T-helper 1 cell treated with Interleukin-12 subunit alpha and Interleukin-12 subunit beta and Interleukin-4 antibody, amounts not matched to agents 30 ng/mL and 1 ng/mL, for 36 hours (primary cell): ENCODE results near the gene RFC2. TPM values are rescaled to one million over a fixed set of nuclear protein-coding genes. Genes with fewer than 3 reads are reported as not detected.
"Not testable (repeated sequence)": the region's sequence is repeated elsewhere in the genome, so short reads cannot be mapped to it uniquely, and the experiment has no call there.

ENCODE experiments used
- intact Hi-C: fragments of 100-400 bp; cut with micrococcal nuclease; formaldehyde crosslinking; loops from one replicate; pipeline ENCODE4 v1.15.1; 2024
- total RNA-seq: library from RNA; stranded (reverse); gene quantifications from 2 replicates; pipeline ENCODE4 v1.2.3, GENCODE V29; 2022

RFC2 gene
- total RNA-seq, 1 donor from 2014 or later: 51.7 TPM

DNA sequence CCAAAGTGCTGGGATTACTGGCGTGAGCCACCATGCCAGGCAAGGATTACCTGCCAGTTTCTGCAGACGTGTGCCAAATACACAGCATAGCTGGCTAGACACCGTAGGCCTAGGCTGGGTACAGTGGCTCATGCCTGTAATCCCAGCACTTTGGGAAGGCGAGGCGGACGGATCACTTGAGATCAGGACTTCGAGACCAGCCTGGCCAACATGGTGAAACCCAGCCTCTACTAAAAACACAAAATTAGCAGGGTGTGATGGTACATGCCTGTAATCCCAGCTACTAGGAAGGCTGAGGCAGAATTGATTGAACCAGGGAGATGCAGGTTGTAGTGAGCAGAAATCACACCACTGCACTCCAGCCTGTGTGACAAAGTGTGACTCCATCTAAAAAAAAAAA, 868 bp downstream of the RFC2 start:
- intact Hi-C loops: loop anchor here (5.0 kb wide), 2 partner anchors 404 to 516 kb away; partner anchors contain the start of genes ABHD11 and GTF2I

DNA sequence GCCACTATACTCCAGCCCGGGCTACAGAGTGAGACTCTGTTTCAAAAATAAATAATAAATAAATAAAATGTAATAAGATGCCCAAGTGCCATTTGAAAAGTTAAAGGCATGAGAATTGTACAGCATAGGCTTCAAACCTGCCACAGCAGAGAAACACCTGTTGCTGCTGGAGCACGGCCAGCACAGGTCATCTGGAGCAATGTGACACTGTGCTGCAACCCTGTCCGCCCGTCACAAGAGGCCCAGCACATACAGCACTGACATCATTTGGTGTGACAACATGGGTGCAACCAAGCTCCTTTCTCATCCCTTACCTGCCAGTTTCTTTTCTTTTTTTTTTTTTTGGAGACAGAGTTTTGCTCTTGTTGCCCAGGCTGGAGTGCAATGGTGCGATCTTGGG, 1.3 kb downstream of the RFC2 start:
- intact Hi-C loops: loop anchor here (5.0 kb wide), 2 partner anchors 404 to 516 kb away; partner anchors contain the start of genes ABHD11 and GTF2I

DNA sequence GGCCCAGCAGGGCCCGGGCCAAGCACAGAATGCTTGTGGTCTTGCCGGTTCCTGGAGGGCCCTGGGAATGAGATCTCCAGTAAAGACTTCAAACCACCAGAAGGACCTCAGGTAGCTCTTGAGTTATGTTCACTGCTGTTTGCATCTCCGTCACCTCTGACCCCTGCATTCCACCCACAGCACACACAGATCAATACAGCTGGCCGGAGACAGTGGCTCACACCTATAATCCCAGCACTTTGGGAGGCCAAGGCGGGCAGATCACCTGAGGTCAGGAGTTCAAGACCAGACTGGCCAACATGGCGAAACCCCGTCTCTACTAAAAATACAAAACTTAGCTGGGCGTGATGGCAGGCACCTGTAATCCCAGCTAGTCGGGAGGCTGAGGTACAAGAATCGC, 5.1 kb downstream of the RFC2 start:
- intact Hi-C loops: not testable (repeated sequence)

DNA sequence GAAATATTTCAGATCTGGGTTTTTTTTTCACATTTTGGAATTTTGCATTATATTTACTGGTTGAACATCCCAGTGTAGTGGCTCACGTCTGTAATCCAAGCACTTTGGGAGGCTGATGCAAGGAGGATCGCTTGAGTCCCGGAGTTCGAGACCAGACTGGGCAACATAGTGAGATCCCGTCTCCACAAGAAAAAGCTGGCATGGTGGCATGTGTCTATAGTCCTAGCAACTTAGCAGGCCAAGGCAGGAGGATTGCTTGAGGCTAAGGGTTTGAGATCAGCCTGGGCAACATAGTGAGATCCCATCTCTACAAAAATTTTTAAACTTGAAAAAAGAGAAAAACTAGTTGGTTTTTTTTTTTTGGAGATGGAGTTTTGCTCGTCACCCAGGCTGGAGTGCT, 6.0 kb downstream of the RFC2 start:
- intact Hi-C loops: no loop called here

DNA sequence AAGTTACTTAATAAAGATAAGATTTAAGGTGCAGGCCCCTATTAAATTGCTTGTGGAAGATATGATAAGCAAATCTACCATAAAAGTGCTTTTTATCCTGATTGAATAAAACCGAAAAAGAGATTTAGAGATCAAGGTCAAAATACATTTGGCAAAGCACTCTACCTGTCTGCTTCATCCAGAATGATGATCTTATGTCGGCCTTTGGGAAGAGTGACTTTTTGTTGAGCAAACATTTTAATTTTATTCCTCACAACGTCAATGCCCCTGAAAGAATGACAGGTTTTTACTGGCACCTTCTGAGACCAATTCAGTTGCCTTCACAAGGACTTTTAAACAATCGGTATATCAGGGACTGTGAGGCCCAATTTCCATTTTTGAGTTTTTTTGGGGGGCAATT, 7.7 kb downstream of the RFC2 start:
- intact Hi-C loops: no loop called here

DNA sequence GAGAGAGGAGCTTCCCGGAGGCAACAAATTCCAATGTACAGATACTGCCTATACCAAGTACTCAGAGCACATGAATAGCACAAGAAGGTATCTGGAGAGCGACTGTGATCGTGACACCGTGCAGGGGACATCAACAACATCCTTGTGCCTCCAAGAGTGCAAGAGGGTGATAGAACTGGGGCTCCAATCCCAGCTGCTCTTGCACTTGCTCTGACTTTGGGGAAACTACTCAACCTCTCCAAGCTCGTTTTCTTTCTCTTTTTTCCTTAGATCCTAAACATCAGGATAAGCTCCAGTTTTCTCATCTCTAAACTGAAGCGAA, 12.1 kb downstream of the RFC2 start:
- intact Hi-C loops: no loop called here

DNA sequence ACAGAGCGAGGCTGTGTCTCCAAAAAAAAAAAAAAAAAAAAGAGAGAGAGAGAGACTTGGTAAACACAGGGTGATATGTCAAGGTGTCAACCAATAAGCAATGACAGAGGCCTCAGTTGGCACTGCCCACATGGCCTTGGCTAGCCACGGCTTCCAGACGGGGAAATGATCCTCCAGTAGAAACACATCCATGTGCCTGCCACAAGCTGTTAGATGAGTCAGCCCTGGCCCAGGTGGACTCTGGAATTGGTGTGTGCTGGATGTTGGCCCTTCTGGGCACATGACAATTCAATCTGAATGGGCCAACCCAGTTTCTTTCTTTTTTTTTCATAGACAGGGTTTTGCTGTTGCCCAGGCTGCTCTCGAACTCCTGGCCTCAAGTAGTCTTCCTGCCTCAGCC, 13.7 kb downstream of the RFC2 start:
- intact Hi-C loops: no loop called here

DNA sequence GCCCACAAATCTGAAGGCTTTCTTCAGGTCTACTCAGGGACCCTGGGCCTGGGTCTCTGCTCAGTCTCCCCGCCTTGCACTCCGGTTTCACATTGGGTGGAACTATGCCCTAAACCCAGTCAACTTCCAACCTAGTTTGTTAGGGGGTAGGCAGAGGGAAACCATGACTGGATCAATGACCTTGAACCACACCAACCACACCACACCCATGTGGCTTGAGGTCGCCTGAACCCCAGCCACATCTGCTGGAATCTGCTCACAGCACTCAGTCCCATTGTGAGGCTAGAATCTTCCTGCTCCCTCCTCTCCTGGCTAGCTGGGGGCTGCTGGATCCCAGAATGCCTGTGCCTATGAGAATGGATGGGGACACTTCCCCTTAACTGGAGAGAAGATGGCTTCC, 17.9 kb downstream of the RFC2 start:
- intact Hi-C loops: no loop called here

DNA sequence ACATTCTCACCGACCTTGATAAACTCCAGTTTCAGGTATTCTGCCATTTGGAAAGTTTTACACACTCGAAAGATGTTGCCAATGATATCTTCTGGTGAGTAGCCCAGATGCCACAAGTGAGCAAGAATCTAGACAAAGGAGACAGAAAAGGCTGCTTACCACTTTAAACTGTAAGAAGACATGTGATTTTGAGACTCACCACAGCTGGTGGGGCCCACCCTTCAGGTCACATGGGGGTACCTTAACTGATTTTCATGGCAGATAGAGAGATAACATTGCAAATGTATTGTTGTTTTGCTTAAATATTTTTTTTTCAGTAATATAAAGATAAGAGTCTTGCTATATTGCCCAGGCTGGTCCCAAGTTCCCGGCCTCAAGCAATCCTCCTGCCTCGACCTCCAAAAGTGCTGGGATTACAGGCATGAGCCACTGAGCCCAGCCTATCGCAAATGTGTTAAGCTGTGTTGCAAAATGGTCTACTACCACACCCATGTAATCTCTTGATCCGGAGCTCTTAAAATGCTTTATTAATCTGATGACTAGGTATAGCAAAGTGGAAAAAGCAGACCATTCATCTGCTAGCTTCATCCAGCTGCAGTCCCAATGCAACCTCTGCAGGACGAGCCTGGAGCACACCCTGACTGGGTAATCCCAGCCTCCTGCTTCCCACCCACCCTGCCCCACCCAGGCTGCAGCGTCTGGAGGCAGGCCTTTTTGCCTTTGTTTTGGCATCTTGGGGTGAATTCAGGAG, 18.5 kb downstream of the RFC2 start:
- intact Hi-C loops: no loop called here

DNA sequence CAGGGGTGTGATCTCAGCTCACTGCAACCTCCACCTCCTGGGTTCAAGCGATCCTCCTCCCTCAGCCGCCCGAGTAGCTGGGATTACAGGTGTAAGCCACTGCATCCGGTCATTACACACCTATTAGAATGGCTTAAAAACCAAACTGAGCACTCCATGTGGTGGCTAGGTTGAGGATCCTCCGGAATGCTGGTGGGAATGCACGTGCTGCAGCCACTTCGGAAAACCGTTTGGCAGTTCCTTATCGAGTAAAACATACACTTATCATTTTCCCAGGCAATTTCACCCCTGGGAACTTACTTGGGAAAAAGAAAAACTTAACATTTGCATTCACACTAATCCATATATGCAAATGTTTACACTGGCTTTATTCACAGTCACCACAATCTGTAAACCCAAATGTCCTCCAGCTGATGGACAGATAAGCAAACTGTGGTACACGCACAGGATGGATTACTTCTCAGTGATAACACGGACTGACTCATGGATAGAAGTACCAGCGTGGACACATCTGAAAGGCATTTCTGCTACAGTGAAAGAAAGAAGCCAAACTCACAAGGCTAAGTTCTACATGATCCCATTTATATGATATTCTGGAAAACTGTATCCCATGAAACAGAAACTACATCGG, 20.4 kb downstream of the RFC2 start:
- intact Hi-C loops: no loop called here

DNA sequence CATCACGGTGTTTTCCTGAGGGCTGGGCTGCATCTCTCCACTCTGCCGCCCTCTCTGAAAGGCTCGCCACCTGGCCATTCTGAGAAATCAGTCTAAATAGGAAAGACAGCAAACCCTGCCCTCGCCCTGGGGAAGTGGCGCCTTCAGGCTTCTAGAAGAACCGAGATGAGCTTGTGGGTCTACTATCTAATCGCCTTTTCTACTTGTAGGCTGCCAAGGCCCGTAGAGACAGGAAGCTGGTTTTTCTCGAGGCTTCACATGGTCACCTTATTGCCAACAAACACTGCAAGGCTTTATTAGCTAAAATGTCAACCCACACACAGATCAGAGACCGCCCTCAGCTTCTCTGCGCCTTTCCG, 23.0 kb downstream of the RFC2 start:
- intact Hi-C loops: no loop called here

DNA sequence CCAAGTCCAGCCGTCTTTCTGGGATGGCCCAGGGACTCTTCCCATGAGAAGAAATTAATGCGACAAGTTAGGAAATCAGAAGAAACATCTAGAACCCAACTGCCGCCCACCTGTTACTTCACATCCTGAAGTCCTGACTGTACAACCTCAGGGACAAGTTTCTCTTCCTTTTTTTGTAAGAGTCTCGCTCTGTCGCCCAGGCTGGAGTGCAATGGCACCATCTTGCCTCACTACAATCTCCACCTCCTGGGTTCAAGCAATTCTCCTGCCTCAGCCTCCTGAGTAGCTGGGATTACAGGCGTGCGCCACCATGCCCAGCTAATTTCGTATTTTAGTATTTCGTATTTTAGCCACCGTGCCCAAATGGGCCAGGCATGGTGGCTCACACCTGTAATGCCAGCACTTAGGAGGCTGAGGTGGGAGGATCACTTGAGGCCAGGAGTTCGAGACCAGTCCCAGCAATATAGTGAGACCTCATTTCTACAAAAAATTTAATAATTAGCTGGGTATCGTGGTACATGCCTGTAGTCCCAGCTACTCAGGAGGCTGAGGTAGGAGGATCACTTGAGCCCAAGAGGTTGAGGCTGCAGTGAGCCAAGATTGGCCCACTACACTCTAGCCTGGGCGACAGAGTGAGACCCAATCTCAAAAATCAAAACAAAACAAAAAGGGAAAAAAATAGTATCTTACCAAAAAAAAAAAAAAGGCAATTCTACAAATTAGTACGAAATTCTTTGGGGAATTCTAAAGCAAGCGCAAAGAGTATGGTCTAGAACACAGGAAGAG, 23.6 kb downstream of the RFC2 start:
- intact Hi-C loops: no loop called here

DNA sequence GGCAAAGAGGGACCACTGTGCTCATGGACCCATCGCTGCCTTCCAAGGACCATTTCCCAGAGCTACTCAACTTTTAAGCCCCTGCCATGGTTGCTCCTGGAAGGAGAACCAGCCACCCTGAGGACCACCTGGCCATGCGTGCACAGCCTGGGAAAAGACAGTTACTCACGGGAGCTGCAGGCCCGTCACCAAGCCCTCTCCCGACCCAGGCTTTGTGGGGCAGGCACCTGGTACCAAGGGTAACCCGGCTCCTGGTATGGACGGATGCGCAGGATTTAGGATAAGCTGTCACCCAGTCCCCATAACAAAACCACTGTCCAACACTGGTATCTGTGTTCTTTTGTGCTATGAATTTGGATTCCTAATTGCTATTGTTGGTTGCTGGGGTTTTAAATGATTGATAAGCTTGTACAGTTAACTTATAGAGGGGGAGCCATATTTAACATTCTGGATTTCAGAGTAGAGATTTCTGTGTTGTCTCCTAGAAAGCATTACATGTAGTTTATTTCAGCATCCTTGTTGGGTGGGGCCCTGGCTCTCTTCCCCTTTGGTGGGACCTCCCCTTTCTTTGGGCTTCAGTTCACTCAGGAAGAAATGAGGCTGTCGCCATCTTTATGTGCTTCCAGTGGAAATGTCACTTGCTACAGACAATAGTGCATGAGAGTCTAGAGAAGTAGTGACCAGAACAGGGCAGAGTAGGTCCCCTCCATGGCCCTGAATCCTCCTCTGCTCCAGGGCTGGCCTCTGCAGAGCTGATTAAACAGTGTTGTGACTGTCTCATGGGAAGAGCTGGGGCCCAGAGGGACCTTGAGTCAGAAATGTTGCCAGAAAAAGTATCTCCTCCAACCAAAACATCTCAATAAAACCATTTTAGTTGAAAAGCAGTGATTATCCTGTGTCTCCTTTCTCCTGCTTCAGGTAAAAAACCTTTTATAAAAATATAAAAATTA, 25.0 kb downstream of the RFC2 start:
- intact Hi-C loops: no loop called here

DNA sequence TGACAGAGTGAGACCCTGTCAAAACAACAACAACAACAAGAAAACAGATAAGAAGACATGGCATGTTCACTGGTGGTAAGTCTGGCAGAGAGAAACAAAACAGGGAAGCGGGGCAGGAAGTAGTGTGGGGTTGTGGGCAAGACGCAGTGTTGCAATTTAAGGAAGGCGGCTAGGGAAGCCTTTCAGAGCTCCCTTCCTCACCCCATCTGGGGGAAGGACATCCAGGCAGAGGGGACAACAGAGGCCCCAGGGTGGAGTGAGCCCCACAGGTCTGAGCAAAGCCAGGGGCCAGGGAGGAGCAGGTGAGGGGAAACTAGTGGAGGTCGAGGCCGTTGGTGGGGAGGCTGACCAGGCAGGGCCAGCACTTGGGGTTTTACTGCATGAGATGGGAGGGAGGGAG, 27.6 kb downstream of the RFC2 start:
- intact Hi-C loops: no loop called here

DNA sequence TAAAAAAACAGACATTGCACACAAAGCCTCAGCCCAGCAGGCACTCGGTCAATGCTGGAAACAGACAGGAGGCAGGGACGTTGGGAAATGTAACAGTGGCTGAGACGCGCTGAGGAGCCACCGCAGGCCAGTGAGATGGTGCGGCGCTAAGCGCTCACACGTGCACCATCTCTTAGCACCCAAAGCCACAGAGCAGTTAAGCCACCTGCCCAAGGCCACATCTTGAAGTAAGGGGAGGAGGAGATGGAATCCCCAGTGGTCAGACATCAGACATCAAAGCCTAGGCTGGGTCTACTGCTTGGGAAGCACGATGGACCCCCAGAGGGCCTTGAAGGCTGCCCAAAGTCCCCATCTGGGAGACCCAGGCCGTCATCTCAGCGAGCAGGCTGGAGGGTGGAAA, 28.8 kb downstream of the RFC2 start:
- intact Hi-C loops: no loop called here

DNA sequence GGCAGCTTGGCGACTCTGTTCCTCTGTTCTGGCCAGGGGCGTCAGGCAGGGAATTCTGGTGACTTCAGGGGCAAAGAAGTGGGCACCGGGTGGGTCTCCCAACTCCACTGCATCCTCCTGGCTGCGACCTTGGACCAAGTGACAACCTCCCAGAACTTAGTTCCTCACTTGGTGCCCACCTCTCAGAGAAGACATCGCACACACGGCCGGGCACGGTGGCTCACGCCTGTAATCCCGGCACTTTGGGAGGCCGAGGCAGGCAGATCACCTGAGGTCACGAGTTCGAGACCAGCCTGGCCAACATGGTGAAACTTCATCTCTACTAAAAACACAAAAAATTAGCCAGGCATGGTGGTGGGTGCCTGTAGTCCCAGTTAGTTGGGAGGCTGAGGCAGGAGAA, 29.3 kb downstream of the RFC2 start:
- intact Hi-C loops: not testable (repeated sequence)

DNA sequence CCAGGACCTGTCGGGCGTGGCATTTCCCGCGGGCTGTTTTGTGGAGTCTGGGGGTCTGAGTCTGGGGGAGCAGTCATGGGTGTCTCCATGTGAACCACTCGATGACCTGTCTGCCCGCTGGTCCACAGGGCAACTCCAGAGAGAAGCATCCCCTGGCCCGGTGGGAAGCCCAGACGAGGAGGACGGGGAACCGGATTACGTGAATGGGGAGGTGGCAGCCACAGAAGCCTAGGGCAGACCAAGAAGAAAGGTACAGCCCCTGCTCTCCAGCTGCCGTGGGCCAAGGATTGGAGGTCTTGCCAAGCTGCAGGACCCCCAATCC, 29.7 kb downstream of the RFC2 start:
- intact Hi-C loops: no loop called here

DNA sequence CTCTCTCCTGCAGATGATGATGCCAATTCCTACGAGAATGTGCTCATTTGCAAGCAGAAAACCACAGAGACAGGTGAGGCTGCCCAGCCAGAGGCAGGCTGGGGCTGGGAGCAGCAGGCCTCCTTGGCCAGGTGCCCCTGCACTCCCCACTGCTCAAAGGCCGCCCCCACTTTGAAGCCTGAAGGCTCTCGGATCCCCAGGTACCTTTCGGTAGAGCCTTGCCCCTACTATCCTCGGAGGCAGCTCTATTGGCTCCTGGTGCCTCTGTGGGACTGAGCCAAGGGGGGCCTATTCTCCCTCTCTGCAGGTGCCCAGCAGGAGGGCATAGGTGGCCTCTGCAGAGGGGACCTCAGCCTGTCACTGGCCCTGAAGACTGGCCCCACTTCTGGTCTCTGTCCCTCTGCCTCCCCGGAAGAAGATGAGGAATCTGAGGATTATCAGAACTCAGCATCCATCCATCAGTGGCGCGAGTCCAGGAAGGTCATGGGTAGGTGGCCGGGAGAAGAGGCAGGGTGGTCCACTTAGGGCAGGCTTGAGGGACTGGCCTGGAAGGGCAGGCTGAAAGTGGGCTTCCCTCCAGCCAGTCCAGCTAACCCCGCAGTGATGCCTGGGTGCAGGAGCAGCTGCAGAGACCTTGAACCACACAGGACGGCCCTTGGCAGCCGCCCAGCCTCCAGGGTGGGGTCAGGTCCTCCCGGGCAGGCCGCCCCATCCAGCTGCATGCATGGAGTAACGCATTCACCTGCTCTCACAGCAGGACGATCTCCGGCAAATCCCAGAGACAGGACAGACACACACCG, 30.3 kb downstream of the RFC2 start:
- intact Hi-C loops: no loop called here

DNA sequence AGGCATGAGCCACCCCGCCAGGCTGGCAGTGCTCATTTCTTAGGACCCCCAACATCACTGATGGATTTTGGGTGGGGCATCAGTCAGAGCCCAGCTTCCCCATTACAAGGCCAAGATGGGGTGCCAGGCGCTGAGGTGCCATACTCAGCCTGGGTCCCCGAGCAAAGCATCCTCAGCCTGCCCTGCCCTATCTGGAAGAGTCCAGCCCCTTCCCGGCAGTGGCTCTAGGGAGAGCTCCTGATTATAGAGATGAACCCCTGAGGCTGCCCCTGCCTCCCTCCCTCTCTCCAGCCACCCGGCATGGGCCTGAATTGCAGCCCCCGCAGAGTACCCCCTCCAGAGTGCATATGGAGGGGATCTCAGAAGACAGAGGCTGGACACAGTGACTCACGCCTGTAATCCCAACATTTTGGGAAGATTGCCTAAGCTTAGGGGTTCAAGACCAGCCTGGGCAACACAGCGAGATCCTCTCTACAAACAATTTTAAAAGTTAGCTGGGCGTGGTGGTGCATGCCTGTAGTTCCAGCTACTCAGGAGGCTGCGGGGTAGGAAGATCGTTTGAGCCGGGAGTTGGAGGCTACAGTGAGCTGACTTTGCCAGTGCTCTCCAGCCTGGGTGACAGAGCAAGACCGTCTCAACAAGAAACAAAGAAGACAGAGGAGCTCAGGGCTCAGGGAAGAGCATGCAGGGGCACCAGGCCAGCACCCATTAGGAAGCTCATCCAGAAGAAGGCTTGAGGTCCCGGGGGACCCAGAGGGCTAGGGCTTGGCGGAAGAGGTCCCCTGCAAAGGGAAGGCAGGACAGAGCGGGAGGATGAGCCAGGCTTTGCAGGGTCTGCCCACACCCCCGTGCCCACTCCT, 31.1 kb downstream of the RFC2 start:
- intact Hi-C loops: no loop called here

DNA sequence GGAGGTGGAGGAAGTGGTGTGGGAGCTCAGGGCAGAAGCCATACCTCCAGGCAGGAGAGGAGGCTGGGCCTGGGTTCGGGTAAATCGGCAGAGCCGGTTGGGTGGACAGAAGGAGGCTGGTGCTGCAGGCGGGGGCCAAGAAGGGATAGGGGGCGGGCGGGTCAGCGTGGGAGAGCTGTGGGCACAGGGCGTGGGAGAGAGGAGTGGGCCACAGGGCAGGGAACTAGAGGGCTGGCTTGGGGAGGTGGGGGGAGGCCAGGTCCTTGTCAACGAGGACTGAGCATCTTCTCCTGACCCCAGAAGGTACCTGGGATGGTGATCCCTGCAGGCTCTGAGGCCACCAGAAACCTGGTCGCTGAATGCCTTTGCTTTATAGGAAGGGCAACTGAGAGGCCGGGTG, 32.5 kb downstream of the RFC2 start:
- intact Hi-C loops: no loop called here
